GM21717 (cell line): ENCODE results near the gene JKAMP.

ENCODE experiments used
- ATAC-seq: cut with Tn5 transposase; IDR thresholded peaks from one replicate; pipeline ENCODE4 v1.9.1; 2021; ENCODE audit warnings: mild to moderate bottlenecking, moderate library complexity; ENCODE audit not compliant: unreplicated experiment

JKAMP gene

GRCh38 chr14:59537476-59537875 is 53.2 kb downstream of the JKAMP start:
- ATAC-seq, result no peak

DNA sequence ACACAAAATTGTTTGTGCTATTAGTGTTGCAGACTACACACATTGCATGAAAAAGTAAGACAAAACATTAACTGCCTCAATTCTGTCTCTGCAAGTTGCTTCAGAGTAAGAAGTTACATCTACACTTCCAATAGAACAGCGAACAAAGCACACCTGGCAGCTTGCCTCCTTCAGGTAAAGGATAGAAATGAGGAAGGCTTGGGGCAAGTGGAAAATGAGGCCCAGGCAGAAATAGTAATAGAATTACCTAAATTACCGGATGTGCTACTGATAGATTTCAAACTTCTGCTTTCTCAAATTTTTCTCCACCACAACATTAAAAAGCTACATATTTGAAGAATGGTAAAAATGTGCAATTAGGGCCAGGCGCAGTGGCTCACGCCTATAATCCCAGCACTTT is 54.6 kb downstream of the JKAMP start:
- no peak for ATAC-seq

DNA sequence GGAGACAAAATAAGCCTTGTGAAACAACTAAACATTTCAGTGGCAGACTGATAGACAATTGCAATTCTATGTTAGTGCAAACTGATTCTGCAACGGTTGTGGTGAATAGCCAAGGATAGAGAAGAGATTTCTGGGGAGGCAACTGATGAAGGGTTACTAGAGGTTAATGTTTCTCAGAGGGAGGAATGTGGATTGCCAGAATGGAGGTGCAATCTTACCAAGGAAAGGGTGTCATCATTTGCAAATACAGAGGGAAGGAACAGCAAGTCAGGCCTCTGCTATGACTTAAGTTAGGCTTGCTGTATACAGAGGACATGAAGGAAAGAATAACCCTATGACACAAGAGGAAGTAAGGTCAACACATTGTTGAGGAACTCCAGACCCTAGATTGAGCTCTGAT is 56.5 kb downstream of the JKAMP start:
- ATAC-seq, result no peak

- ATAC-seq, result no peak
Measured at GRCh38 chr14:59541731-59542130, 57.4 kb downstream of the JKAMP start.

GRCh38 chr14:59543873-59544272 is 59.6 kb downstream of the JKAMP start:
- ATAC-seq, result no peak

DNA sequence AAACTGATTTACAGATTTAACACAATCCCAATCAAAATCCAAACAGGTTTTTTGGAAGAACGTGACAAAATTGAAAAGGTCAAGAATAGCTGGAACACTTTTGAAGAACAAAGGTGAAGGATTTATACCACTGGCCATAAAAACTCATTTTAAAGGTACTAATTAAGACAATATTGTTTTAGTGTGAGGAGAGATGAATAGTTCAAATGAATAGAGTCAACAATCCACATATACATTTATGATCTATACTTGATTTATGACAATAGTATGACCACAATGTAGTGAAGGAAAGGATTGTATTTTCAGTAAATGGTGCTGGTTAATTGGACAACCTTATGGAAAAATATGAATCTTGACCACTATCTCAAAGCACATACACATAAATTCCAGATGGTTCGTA is 63.0 kb downstream of the JKAMP start:
- no peak for ATAC-seq
